Coronary artery (tissue), 2 donors: ENCODE results near the gene TARBP1.
A peak's percentile ranks its signal among the peaks of the same experiment; 100 is the strongest.
"Not testable (repeated sequence)": the region's sequence is repeated elsewhere in the genome, so short reads cannot be mapped to it uniquely, and the experiment has no call there.

Source experiments
- DNase-seq: peaks from one replicate; pipeline ENCODE4 v3.0.0-alpha.2; 2017; ENCODE audit warnings: low spot score
- H3K27ac ChIP-seq, 2 donors: fragments of 200-600 bp; sonication (generic); one replicate each; pipeline ENCODE4 v1.5.1; 2016 to 2019
- H3K4me3 ChIP-seq: fragments of 200-600 bp; sonication (generic); 2 replicates; pipeline ENCODE4 v1.5.1; 2016; ENCODE audit warnings: mild to moderate bottlenecking, moderate library complexity
- CTCF ChIP-seq: fragments of 200-600 bp; sonication (generic); IDR thresholded peaks from one replicate; pipeline ENCODE4 v1.5.1; 2019; ENCODE audit warnings: antibody characterized with exemption

TARBP1 gene

GRCh38 chr1:234357831-234358230, 121.1 kb downstream of the TARBP1 start:
- H3K4me3 ChIP-seq = no peak overlapping the region
- no peak for TF ChIP-seq CTCF
- DNase-seq = no peak

GRCh38 chr1:234356615-234357269, 122.2 kb downstream of the TARBP1 start:
- DNase-seq, H3K27ac ChIP-seq: not testable (repeated sequence)
- H3K4me3 ChIP-seq = peak overlapping the region; percentile 23

More at GRCh38 chr1:234357831-234358230, 121.1 kb downstream of the TARBP1 start:
- no peak overlapping the region for H3K27ac ChIP-seq

GRCh38 chr1:234355782-234356510, 123.0 kb downstream of the TARBP1 start:
- TF ChIP-seq CTCF = no peak
- Histone ChIP-seq H3K27ac (no peak overlapping the region), H3K4me3 (no peak overlapping the region)
- no peak for DNase-seq

- Histone ChIP-seq H3K4me3 (no peak overlapping the region), H3K27ac (no peak overlapping the region)
- DNase-seq = no peak
- no peak for TF ChIP-seq CTCF
These were observed 130.0 kb downstream of the TARBP1 start for GRCh38 chr1:234348964-234349363.

GRCh38 chr1:234345237-234345636, 133.7 kb downstream of the TARBP1 start:
- no peak for TF ChIP-seq CTCF
- no peak overlapping the region for H3K27ac ChIP-seq

GRCh38 chr1:234342774-234343173, 136.2 kb downstream of the TARBP1 start:
- DNase-seq = no peak
- H3K4me3 ChIP-seq = no peak overlapping the region
- no peak overlapping the region for H3K27ac ChIP-seq
- TF ChIP-seq CTCF = no peak

More at GRCh38 chr1:234345237-234345636, 133.7 kb downstream of the TARBP1 start:
- no peak overlapping the region for H3K4me3 ChIP-seq
- DNase-seq = no peak
